ENCODE data around the gene HDAC4. TPM values are rescaled to one million over a fixed set of nuclear protein-coding genes. Genes with fewer than 3 reads are reported as not detected.

The HDAC4 gene
- total and polyA plus RNA-seq, 2 donors from 2014 or later = 2.2 to 56.8 TPM

DNA sequence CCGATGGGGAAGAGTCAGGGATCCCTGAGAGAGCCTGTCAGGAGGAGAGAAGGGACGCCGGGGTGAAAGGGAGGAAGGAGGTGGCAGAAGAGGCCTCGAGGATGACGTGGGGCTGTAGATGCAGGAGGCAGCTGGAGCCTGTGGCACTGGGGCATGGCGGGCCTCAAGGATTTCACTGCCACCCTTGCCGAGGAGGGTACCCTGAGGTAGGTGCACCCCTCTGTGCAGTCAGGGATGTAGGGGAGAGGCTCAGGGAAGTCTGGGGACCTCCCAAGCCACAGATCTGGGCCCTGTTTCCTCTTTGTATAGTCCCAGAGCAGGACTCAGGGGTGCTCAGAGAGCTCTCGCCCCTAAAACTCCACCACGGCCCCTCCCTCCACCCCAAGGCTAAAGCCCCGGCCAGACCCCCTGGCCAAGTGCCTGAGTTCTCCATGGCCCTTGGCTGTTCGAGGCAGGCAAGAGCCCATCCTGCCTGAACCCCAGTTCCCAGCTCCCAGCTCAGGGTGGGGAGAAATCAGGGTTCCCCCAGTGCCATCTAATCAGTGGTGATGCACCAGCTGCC, 39.0 kb upstream of the HDAC4 start:
- H3K27ac ChIP-seq (ENCODE audit: low read depth in 2 of 2, low read length in 2 of 2) = no peak overlapping the region
- intact Hi-C loops (cut with DNase I) = no loop called here
- TF ChIP-seq, protein P1, sequence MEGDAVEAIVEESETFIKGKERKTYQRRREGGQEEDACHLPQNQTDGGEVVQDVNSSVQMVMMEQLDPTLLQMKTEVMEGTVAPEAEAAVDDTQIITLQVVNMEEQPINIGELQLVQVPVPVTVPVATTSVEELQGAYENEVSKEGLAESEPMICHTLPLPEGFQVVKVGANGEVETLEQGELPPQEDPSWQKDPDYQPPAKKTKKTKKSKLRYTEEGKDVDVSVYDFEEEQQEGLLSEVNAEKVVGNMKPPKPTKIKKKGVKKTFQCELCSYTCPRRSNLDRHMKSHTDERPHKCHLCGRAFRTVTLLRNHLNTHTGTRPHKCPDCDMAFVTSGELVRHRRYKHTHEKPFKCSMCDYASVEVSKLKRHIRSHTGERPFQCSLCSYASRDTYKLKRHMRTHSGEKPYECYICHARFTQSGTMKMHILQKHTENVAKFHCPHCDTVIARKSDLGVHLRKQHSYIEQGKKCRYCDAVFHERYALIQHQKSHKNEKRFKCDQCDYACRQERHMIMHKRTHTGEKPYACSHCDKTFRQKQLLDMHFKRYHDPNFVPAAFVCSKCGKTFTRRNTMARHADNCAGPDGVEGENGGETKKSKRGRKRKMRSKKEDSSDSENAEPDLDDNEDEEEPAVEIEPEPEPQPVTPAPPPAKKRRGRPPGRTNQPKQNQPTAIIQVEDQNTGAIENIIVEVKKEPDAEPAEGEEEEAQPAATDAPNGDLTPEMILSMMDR (IDR thresholded peaks at IDR 0.05; ENCODE audit: borderline replicate concordance, extremely low read depth, insufficient read depth) = no peak
- no peaks in the 10 kb centered on the region for H3K36me3 ChIP-seq (ENCODE audit: control insufficient read depth in 2 of 3, insufficient read depth in 3 of 3, low read length in 3 of 3)
- DNase-seq (peak in 1 of 5 donors; percentile 50), FAIRE-seq (no peak)
- no peak overlapping the region for H3K4me3 ChIP-seq (ENCODE audit: low read length in 3 of 3)
- H3K9ac ChIP-seq (ENCODE audit: low read length in 3 of 3) = no peak overlapping the region
- H3K27me3 ChIP-seq (ENCODE audit: control insufficient read depth, insufficient read depth, low read length) = no peaks in the 10 kb centered on the region
- no peaks in the 10 kb centered on the region for H3K4me1 ChIP-seq (ENCODE audit: control insufficient read depth in 2 of 3, insufficient read depth in 2 of 3, low read depth in 1 of 3, low read length in 3 of 3)
- peaks cover 0 to 2% (median 0%) of the 10 kb centered on the region in 3 donors for H3K9me3 ChIP-seq (ENCODE audit: control insufficient read depth in 2 of 3, insufficient read depth in 1 of 3, low read length in 3 of 3)

DNA sequence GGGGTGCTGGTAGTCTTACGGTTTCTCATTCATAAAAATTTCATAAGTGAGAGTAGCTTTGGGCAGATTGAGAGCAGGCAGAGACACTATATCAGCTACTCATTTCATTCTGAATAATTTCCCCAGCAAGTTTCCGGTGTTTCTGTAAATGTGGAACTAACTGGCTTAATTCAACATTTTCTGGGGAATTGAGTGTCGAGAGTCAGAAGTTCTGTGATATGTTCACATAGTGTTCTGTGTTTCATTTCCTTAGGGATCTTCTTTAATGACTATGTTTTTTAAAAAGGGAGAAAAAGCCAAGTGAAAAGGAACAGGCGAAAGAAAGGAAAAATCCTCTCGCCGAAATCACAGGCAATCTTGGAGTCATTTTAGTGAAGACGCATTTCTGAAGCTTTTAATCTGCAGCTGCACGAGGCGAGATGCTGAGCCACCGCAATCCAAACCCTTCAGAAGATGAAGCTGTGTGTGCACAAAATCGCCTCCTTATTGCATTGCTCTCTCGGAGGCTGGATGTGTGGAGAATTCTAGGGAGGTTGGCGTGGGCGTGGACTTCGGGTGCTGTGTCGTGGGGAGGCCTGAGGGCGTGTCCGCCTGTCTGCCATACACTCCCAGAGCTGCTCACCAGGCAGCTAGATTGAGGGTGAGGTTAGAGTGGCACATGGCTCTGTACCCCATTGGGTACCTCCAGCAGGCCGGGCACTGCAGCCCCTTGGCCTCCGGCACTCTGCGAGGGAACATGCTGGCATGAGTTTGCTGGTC, 38.4 kb upstream of the HDAC4 start:
- DNase-seq (peak in 1 of 5 donors; percentile 41), FAIRE-seq (no peak)
- TF ChIP-seq, protein P1 (IDR thresholded peaks at IDR 0.05; ENCODE audit: borderline replicate concordance, extremely low read depth, insufficient read depth) = no peak
- no peaks in the 10 kb centered on the region for H3K36me3 ChIP-seq (ENCODE audit: control insufficient read depth in 2 of 3, insufficient read depth in 3 of 3, low read length in 3 of 3)
- H3K9me3 ChIP-seq (ENCODE audit: control insufficient read depth in 2 of 3, insufficient read depth in 1 of 3, low read length in 3 of 3) = peaks cover 0 to 4% (median 0%) of the 10 kb centered on the region in 3 donors
- H3K27ac ChIP-seq (ENCODE audit: low read depth in 2 of 2, low read length in 2 of 2) = no peak overlapping the region
- no peaks in the 10 kb centered on the region for H3K27me3 ChIP-seq (ENCODE audit: control insufficient read depth, insufficient read depth, low read length)
- no peak overlapping the region for H3K9ac ChIP-seq (ENCODE audit: low read length in 3 of 3)
- H3K4me3 ChIP-seq (ENCODE audit: low read length in 3 of 3) = no peak overlapping the region
- intact Hi-C loops (cut with DNase I) = no loop called here
- no peaks in the 10 kb centered on the region for H3K4me1 ChIP-seq (ENCODE audit: control insufficient read depth in 2 of 3, insufficient read depth in 2 of 3, low read depth in 1 of 3, low read length in 3 of 3)

DNA sequence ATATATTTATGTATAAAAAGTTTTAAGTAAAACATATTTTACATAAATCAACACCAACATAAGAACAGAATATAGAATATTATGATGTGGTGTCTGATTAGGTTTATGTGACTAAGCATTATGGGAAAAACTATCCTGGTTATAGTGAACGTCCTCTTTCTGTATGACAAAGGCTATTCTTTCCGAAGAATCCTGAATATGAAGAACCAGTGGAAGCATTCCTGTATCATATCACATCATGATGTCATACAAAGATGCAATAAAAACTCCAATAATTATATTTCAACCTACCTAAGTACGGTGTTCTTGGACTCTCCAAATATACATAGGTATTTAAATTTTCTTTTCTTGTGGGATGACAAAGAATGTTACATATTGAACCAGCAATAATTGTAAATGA, 37.5 kb upstream of the HDAC4 start:
- Histone ChIP-seq H3K27me3 (ENCODE audit: control insufficient read depth, insufficient read depth, low read length) (no peaks in the 10 kb centered on the region), H3K9ac (ENCODE audit: low read length in 3 of 3) (no peak overlapping the region), H3K4me3 (ENCODE audit: low read length in 3 of 3) (no peak overlapping the region), H3K4me1 (ENCODE audit: control insufficient read depth in 2 of 3, insufficient read depth in 2 of 3, low read depth in 1 of 3, low read length in 3 of 3) (no peaks in the 10 kb centered on the region), H3K9me3 (ENCODE audit: control insufficient read depth in 2 of 3, insufficient read depth in 1 of 3, low read length in 3 of 3) (peaks cover 0 to 6% (median 0%) of the 10 kb centered on the region in 3 donors), H3K27ac (ENCODE audit: low read depth in 2 of 2, low read length in 2 of 2) (no peak overlapping the region), H3K36me3 (ENCODE audit: control insufficient read depth in 2 of 3, insufficient read depth in 3 of 3, low read length in 3 of 3) (no peaks in the 10 kb centered on the region)
- no peak for FAIRE-seq
- TF ChIP-seq, protein P1 (IDR thresholded peaks at IDR 0.05; ENCODE audit: borderline replicate concordance, extremely low read depth, insufficient read depth) = no peak
- no peak for DNase-seq
- intact Hi-C loops (cut with DNase I) = no loop called here
